Measurements from ENCODE around the gene CLDN17.

The CLDN17 gene

DNA sequence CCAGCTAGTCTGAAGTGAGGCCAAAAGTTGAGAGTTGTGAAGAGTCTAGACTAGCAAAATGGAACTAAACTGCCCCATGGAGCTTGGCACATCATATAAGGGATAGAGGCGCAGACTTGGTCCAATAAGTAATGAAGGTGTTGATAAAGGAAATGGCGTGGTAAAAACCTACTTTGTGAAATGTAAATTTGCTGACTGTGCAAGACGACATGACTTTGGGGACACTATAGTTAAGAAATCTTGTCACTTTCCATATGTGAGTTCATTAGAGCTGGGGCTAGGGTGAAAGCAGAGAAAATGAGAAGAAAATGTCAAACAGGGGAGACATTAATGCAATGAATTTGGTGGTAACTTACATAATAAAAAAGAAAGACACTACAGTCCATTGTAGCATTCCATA lies 50.1 kb downstream of the CLDN17 start:
- no peak for DNase-seq
